ENCODE measurements around the gene FXYD2. TPM values are rescaled to one million over a fixed set of nuclear protein-coding genes. Genes with fewer than 3 reads are reported as not detected.

Gene FXYD2
- total RNA-seq, 4 donors from 2014 or later = 0.19 to 0.95 TPM; not detected in 2

- WGBS, 2 donors = 50% methylated on average over 2 of the region's 7 CpGs; no CpG with 5 or more reads in 1 of the 2 donors
- no peaks in the 10 kb centered on the region for H3K9me3 ChIP-seq
- H3K27ac ChIP-seq = peak overlapping the region; percentile 6 to 79 (median 46)
- H3K36me3 ChIP-seq = no peaks in the 10 kb centered on the region
- intact Hi-C loops (cut with DNase I) = no loop called here
- H3K4me1 ChIP-seq = peaks cover 8 to 62% (median 36%) of the 10 kb centered on the region in 3 donors
- no peak overlapping the region for H3K4me3 ChIP-seq
- peaks cover 0 to 63% (median 0%) of the 10 kb centered on the region in 4 donors for H3K27me3 ChIP-seq
- DNase-seq = no peak
- no peak for TF ChIP-seq CTCF (IDR thresholded peaks at IDR 0.05)
- no peak for TF ChIP-seq POLR2A (IDR thresholded peaks at IDR 0.05)
Observed at GRCh38 chr11:117829369-117829725, 4.8 kb upstream of the FXYD2 start.

GRCh38 chr11:117828611-117829368 is 4.2 kb upstream of the FXYD2 start:
- H3K36me3 ChIP-seq = no peaks in the 10 kb centered on the region
- intact Hi-C loops (cut with DNase I) = no loop called here
- H3K27ac ChIP-seq = peak overlapping the region; percentile 6 to 79 (median 46)
- WGBS, 2 donors = 40 to 50% methylated on average over 1 to 5 of the region's 16 CpGs
- H3K4me1 ChIP-seq = peaks cover 8 to 65% (median 39%) of the 10 kb centered on the region in 3 donors
- H3K4me3 ChIP-seq = no peak overlapping the region
- no peak for TF ChIP-seq POLR2A (IDR thresholded peaks at IDR 0.05)
- no peak for TF ChIP-seq CTCF (IDR thresholded peaks at IDR 0.05)
- no peaks in the 10 kb centered on the region for H3K9me3 ChIP-seq
- DNase-seq = no peak
- H3K27me3 ChIP-seq = peaks cover 0 to 63% (median 0%) of the 10 kb centered on the region in 4 donors

- Histone ChIP-seq H3K4me1 (peaks cover 8 to 64% (median 45%) of the 10 kb centered on the region in 3 donors), H3K27ac (peak overlapping the region in 3 of 4 donors; percentile 39 to 79 (median 53)), H3K4me3 (no peak overlapping the region), H3K9me3 (no peaks in the 10 kb centered on the region), H3K36me3 (no peaks in the 10 kb centered on the region), H3K27me3 (peaks cover 0 to 59% (median 0%) of the 10 kb centered on the region in 4 donors)
- DNase-seq = no peak
- TF ChIP-seq CTCF (IDR thresholded peaks at IDR 0.05) = no peak
- TF ChIP-seq POLR2A (IDR thresholded peaks at IDR 0.05) = no peak
- WGBS, 2 donors = 45 to 51% methylated on average over 5 to 8 of the region's 15 CpGs
- intact Hi-C loops (cut with DNase I) = no loop called here
Observed at GRCh38 chr11:117827521-117828511, 3.3 kb upstream of the FXYD2 start.

GRCh38 chr11:117826832-117827231 is 2.3 kb upstream of the FXYD2 start:
- H3K27ac ChIP-seq = no peak overlapping the region
- intact Hi-C loops (cut with DNase I) = no loop called here
- WGBS, 2 donors = 79 to 83% methylated on average over 3 of the region's 3 CpGs
- H3K9me3 ChIP-seq = no peaks in the 10 kb centered on the region
- H3K4me1 ChIP-seq = peaks cover 8 to 74% (median 45%) of the 10 kb centered on the region in 3 donors
- H3K4me3 ChIP-seq = no peak overlapping the region
- TF ChIP-seq POLR2A (IDR thresholded peaks at IDR 0.05) = no peak
- TF ChIP-seq CTCF (IDR thresholded peaks at IDR 0.05) = no peak
- peaks cover 0 to 49% (median 0%) of the 10 kb centered on the region in 4 donors for H3K27me3 ChIP-seq
- no peaks in the 10 kb centered on the region for H3K36me3 ChIP-seq
- DNase-seq = no peak
